ENCODE measurements around the gene EIF4A3. TPM values are rescaled to one million over a fixed set of nuclear protein-coding genes. Genes with fewer than 3 reads are reported as not detected.
"Not testable (repeated sequence)": the region's sequence is repeated elsewhere in the genome, so short reads cannot be mapped to it uniquely, and the experiment has no call there.

The EIF4A3 gene
- total RNA-seq, 3 donors from 2014 or later (not counting 1 experiment from before 2014, with no cell fraction given) = 86.2 to 88.6 (median 88.0) TPM

- WGBS (ENCODE audit: insufficient coverage) = 63% methylated on average over 8 of the region's 8 CpGs
- peak in 1 of 3 donors; percentile 35 for ATAC-seq
- no peaks in the 10 kb centered on the region for H3K27me3 ChIP-seq (ENCODE audit: control insufficient read depth, insufficient read depth, low read length)
- H3K27ac ChIP-seq (ENCODE audit: low read length) = no peak overlapping the region
- Mint-ChIP-seq H3K4me1 (no peaks in the 10 kb centered on the region), H3K36me3 (no peaks in the 10 kb centered on the region), H3K27me3 (ENCODE audit: low read depth in 2 of 2) (peaks cover 0 to 6% of the 10 kb centered on the region in 2 donors), H3K4me3 (no peak overlapping the region), H3K27ac (no peak overlapping the region), H3K9me3 (no peaks in the 10 kb centered on the region)
- no peak overlapping the region for H3K4me3 ChIP-seq (ENCODE audit: low read length)
- intact Hi-C loops (cut with micrococcal nuclease) = loop anchor here (10.0 kb wide), 1 partner anchor 162 kb away; no protein-coding TSS in a partner anchor
- TF ChIP-seq CTCF (IDR thresholded peaks at IDR 0.05) = no peak
- H3K36me3 ChIP-seq (ENCODE audit: control insufficient read depth, insufficient read depth, low read length) = no peaks in the 10 kb centered on the region
- H3K9me3 ChIP-seq (ENCODE audit: control insufficient read depth, insufficient read depth, low read length) = no peaks in the 10 kb centered on the region
- DNase-seq = no peak
- H3K4me1 ChIP-seq (ENCODE audit: control insufficient read depth, insufficient read depth, low read length) = peaks cover 2% of the 10 kb centered on the region
Measured at GRCh38 chr17:80092959-80093358, 54.0 kb downstream of the EIF4A3 start.

DNA sequence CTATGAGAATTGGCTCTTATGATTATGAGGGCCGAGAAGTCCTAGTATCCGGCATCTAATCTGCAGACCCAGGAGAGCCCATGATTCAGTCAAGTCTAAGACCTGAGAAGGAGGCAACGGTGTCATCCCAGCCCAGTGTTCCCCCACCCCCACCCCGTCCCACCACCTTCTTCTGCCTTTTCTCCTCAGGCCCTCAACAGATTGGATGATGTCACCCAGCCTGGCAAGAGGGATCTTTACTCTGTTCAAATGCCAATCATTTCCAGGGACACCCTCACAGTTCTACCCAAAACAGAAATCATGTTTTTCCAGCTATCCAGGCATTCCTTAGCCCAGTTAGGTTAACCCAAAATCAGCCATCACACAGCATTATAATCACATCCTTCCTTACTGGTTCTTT is 55.6 kb downstream of the EIF4A3 start:
- ATAC-seq (no peak), DNase-seq (no peak)
- Mint-ChIP-seq H3K4me3 (no peak overlapping the region), H3K27ac (no peak overlapping the region), H3K4me1 (no peaks in the 10 kb centered on the region), H3K36me3 (no peaks in the 10 kb centered on the region), H3K27me3 (ENCODE audit: low read depth in 2 of 2) (peaks cover 0 to 6% of the 10 kb centered on the region in 2 donors), H3K9me3 (no peaks in the 10 kb centered on the region)
- intact Hi-C loops (cut with micrococcal nuclease) = loop anchor here (10.0 kb wide), 1 partner anchor 163 kb away; no protein-coding TSS in a partner anchor
- no peak for TF ChIP-seq CTCF (IDR thresholded peaks at IDR 0.05)
- H3K27ac ChIP-seq (ENCODE audit: low read length) = no peak overlapping the region
- peaks cover 2% of the 10 kb centered on the region for H3K4me1 ChIP-seq (ENCODE audit: control insufficient read depth, insufficient read depth, low read length)
- H3K4me3 ChIP-seq (ENCODE audit: low read length) = no peak overlapping the region
- H3K36me3 ChIP-seq (ENCODE audit: control insufficient read depth, insufficient read depth, low read length) = no peaks in the 10 kb centered on the region
- 77% methylated on average over 4 of the region's 4 CpGs for WGBS (ENCODE audit: insufficient coverage)
- no peaks in the 10 kb centered on the region for H3K9me3 ChIP-seq (ENCODE audit: control insufficient read depth, insufficient read depth, low read length)
- no peaks in the 10 kb centered on the region for H3K27me3 ChIP-seq (ENCODE audit: control insufficient read depth, insufficient read depth, low read length)

DNA sequence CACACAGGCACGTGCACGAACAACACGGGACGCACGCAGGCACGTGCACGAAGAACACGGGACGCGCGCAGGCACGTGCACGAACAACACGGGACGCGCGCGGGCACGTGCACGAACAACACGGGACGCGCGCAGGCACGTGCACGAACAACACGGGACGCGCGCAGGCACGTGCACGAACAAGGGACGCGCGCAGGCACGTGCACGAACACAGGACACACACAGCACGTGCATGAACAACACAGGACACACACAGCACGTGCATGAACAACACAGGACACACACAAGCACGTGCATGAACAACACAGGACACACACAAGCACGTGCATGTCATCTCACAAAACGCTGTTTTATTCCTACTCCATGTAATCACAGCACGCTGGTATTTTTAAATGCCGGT is 56.8 kb downstream of the EIF4A3 start:
- H3K4me1 ChIP-seq (ENCODE audit: control insufficient read depth, insufficient read depth, low read length); H3K9me3 ChIP-seq (ENCODE audit: control insufficient read depth, insufficient read depth, low read length); H3K4me3 ChIP-seq (ENCODE audit: low read length); H3K27me3 ChIP-seq (ENCODE audit: control insufficient read depth, insufficient read depth, low read length); H3K27ac Mint-ChIP-seq; H3K27me3 Mint-ChIP-seq (ENCODE audit: low read depth in 2 of 2); H3K4me1 Mint-ChIP-seq; H3K36me3 Mint-ChIP-seq; DNase-seq; H3K4me3 Mint-ChIP-seq; ATAC-seq; H3K27ac ChIP-seq (ENCODE audit: low read length); H3K9me3 Mint-ChIP-seq; H3K36me3 ChIP-seq (ENCODE audit: control insufficient read depth, insufficient read depth, low read length): not testable (repeated sequence)
- WGBS (ENCODE audit: insufficient coverage) = 93% methylated on average over 44 of the region's 44 CpGs
- intact Hi-C loops (cut with micrococcal nuclease) = loop anchor here (10.0 kb wide), 1 partner anchor 165 kb away; no protein-coding TSS in a partner anchor

DNA sequence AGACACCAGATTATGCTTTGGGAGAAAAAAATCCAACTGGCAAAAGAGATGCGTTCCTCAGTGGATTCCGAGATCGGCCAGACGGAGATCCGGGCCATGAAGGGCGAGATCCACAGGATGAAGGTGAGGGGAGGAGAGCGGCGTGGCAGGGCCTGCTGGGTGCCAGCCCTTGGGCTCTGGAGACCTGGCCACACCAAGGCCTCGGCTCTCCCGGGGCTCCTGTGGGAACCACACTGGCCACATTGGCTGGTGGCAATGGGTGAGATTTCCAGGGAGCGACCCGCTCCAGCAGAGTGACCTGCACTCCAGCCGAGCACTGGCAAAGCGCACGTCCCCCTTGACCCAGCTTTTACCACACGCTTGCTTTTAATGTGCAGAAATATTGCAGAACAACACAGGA is 57.2 kb downstream of the EIF4A3 start:
- intact Hi-C loops (cut with micrococcal nuclease) = loop anchor here (10.0 kb wide), 1 partner anchor 165 kb away; no protein-coding TSS in a partner anchor
- H3K27me3 ChIP-seq (ENCODE audit: control insufficient read depth, insufficient read depth, low read length) = no peaks in the 10 kb centered on the region
- no peak overlapping the region for H3K4me3 Mint-ChIP-seq
- no peak for ATAC-seq
- no peak overlapping the region for H3K27ac Mint-ChIP-seq
- H3K4me3 ChIP-seq (ENCODE audit: low read length) = no peak overlapping the region
- 94% methylated on average over 16 of the region's 16 CpGs for WGBS (ENCODE audit: insufficient coverage)
- H3K9me3 Mint-ChIP-seq = no peaks in the 10 kb centered on the region
- H3K9me3 ChIP-seq (ENCODE audit: control insufficient read depth, insufficient read depth, low read length) = no peaks in the 10 kb centered on the region
- H3K4me1 ChIP-seq (ENCODE audit: control insufficient read depth, insufficient read depth, low read length) = peaks cover 2% of the 10 kb centered on the region
- no peaks in the 10 kb centered on the region for H3K4me1 Mint-ChIP-seq
- no peak overlapping the region for H3K27ac ChIP-seq (ENCODE audit: low read length)
- TF ChIP-seq CTCF (IDR thresholded peaks at IDR 0.05) = no peak
- H3K27me3 Mint-ChIP-seq (ENCODE audit: low read depth in 2 of 2) = peaks cover 0 to 6% of the 10 kb centered on the region in 2 donors
- H3K36me3 Mint-ChIP-seq = no peaks in the 10 kb centered on the region
- H3K36me3 ChIP-seq (ENCODE audit: control insufficient read depth, insufficient read depth, low read length) = no peaks in the 10 kb centered on the region
- DNase-seq = no peak
